ENCODE results near the gene PRKCA. TPM values are rescaled to one million over a fixed set of nuclear protein-coding genes. Genes with fewer than 3 reads are reported as not detected.

PRKCA gene
- polyA plus RNA-seq, 2 of the 4 experiments (the other 2 are of a cell fraction), result 28.8 to 65.0 TPM

DNA sequence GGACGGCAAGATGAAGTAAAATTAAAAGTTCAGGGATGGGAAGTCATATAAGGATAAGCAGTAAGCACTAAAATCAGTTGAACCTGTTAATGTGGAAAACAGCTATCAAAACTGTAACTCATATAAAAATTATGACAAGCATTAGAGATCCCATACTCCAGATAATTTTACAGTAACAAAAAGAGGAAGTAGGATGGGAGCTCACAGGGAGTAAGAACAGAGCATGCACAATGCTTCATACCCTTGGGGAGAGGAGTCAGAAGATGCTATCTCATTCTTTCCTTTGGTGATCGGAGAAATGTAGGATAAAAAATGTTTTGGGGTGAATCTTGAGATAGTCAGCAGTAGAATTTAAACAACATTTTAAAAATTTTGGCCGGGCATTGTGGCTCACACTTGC lies 367.8 kb downstream of the PRKCA start (continued):
- TF ChIP-seq CTCF (IDR thresholded peaks at IDR 0.05) (no peak), RARB (CRISPR knock-in tag; IDR thresholded peaks at IDR 0.05) (no peak), NPAS2 (CRISPR knock-in tag; IDR thresholded peaks at IDR 0.05; ENCODE audit: borderline replicate concordance) (no peak), BHLHE40 (IDR thresholded peaks at IDR 0.05; ENCODE audit: low read depth, low read length) (no peak), MAFK (IDR thresholded peaks at IDR 0.05; ENCODE audit: partially characterized antibody) (no peak), HOXB5 (CRISPR knock-in tag; IDR thresholded peaks at IDR 0.05) (no peak), ATOH8 (CRISPR knock-in tag; IDR thresholded peaks at IDR 0.05; ENCODE audit: low read depth) (no peak), SMC3 (IDR thresholded peaks at IDR 0.05) (no peak)

GRCh38 chr17:66671156-66671555 lies 368.7 kb downstream of the PRKCA start:
- Histone ChIP-seq H3K4me2 (no peak overlapping the region), H3K27ac (no peak overlapping the region), H3K4me3 (no peak overlapping the region), H3K9me3 (no peaks in the 10 kb centered on the region; the same call in 2 of the 3 replicates), H3K4me1 (peaks cover 24% of the 10 kb centered on the region)
- 84% methylated on average over 6 of the region's 6 CpGs for WGBS (ENCODE audit: missing lambda C conversion rate)
- POLR2A ChIA-PET, result interaction anchor here (0.6 kb wide), 1 partner anchor 14 kb away, joined by 5 read pairs; no protein-coding TSS in a partner anchor
- no peak for ATAC-seq
- TF ChIP-seq NR3C1 (IDR thresholded peaks at IDR 0.05), result no peak
- no peak for TF ChIP-seq SREBF2 (IDR thresholded peaks at IDR 0.05)
- no peak for FAIRE-seq
- CTCF ChIA-PET, result interaction anchor here (0.6 to 2.3 kb wide), 3 partner anchors 9 to 416 kb away, joined by 3 to 8 read pairs (median 4); no protein-coding TSS in a partner anchor
- peak in 1 of 2 experiments; percentile 33 for DNase-seq (ENCODE audit: low read depth in 1 of 2, low spot score in 1 of 2)

DNA sequence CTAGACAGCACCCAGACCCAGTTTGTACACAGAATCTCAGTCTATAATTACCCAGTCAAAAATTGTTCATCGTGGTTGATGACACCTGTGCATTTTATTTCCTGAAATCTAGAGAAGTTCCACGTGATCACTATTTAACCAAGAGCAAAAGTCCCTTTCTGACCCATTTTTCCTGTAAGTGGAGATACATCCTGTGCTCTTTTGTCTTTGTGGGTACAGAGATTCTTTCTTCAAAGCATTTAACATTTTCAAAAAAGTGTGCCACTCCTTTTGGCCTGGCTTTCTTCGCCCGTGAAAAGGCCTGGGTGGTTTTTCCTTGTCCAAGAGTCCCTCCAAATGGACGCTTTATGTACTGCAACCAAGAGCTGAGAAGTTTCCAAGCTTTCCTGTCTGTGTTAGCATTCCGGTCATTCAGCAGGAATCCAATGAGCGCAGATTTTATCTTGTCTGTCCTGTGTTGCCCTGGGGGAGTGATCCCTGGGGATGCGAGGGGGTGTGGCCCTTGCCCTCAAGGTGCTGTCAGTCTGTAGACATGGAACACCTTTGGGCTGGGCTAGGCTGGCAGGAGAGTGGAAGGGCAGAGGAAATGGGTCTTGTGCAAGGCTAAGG lies 371.4 kb downstream of the PRKCA start:
- WGBS (ENCODE audit: missing lambda C conversion rate), result 16% methylated on average over 8 of the region's 8 CpGs
- peak overlapping the region; percentile 63 to 72; a peak in 5 of 6 replicates for H3K27ac ChIP-seq
- peak; percentile 84 for FAIRE-seq
- TF ChIP-seq MAX (IDR thresholded peaks at IDR 0.05) (no peak), HOXA7 (CRISPR knock-in tag; IDR thresholded peaks at IDR 0.05) (no peak), CEBPB (IDR thresholded peaks at IDR 0.05) (no peak; a peak in 1 of 4 replicates), GATA3 (IDR thresholded peaks at IDR 0.05; ENCODE audit: borderline replicate concordance) (peak; percentile 63; the same call in 1 of the 2 replicates), HDAC2 (IDR thresholded peaks at IDR 0.05) (no peak), NPAS2 (CRISPR knock-in tag; IDR thresholded peaks at IDR 0.05; ENCODE audit: borderline replicate concordance) (no peak), USF2 (IDR thresholded peaks at IDR 0.05) (0 out of 2 replicates have a peak, but pooled peaks have one; percentile 15), SMC3 (IDR thresholded peaks at IDR 0.05) (peak; percentile 91), PHF8 (IDR thresholded peaks at IDR 0.05; ENCODE audit: borderline replicate concordance, low read depth) (no peak), MAZ (IDR thresholded peaks at IDR 0.05; ENCODE audit: borderline replicate concordance, low read depth, low read length) (no peak), MAFK (IDR thresholded peaks at IDR 0.05; ENCODE audit: partially characterized antibody) (no peak), RARB (CRISPR knock-in tag; IDR thresholded peaks at IDR 0.05) (no peak), RAD21 (conservative IDR thresholded peaks at IDR 0.05 in 1 of 2, IDR thresholded peaks at IDR 0.05 in 1 of 2) (peak; percentile 97), TP53 (CRISPR knock-in tag; IDR thresholded peaks at IDR 0.05) (no peak), CBX8 (IDR thresholded peaks at IDR 0.05) (no peak), CTCF (IDR thresholded peaks at IDR 0.05) (peak; percentile 91), POLR2AphosphoS2 (conservative IDR thresholded peaks at IDR 0.05; ENCODE audit: low read length) (no peak), RFX5 (IDR thresholded peaks at IDR 0.05) (no peak), EHF (CRISPR knock-in tag; IDR thresholded peaks at IDR 0.05) (no peak), FOSB (CRISPR knock-in tag; IDR thresholded peaks at IDR 0.05) (no peak), FOXS1 (CRISPR knock-in tag; IDR thresholded peaks at IDR 0.05) (no peak), CBX2 (IDR thresholded peaks at IDR 0.05; ENCODE audit: borderline replicate concordance, low read depth) (no peak), RNF2 (IDR thresholded peaks at IDR 0.05; ENCODE audit: borderline replicate concordance, low read depth) (no peak)

More for the DNA sequence above, 371.4 kb downstream of the PRKCA start:
- ChIA-PET CTCF (interaction anchor here (0.6 to 4.6 kb wide), 47 partner anchors 10 to 1523 kb away, joined by 3 to 49 read pairs (median 4); no protein-coding TSS in a partner anchor), POLR2A (no interaction called here)
- ATAC-seq, result peak; percentile 57 to 77; a peak in 5 of 6 replicates
- Histone ChIP-seq H3K4me2 (peak overlapping the region; percentile 47), H3K4me1 (peaks cover 40% of the 10 kb centered on the region), H3K4me3 (no peak overlapping the region), H3K9me3 (peaks cover 3% of the 10 kb centered on the region; the same call in 1 of the 3 replicates)
- DNase-seq (ENCODE audit: low read depth in 1 of 2, low spot score in 1 of 2), result peak; percentile 62 to 80
